IPS-15b (cell line): ENCODE measurements around the gene PTPRT.

Experiments used
- H3K27me3 ChIP-seq: one replicate; pipeline ENCODE4 v1.6.1; 2013; ENCODE audit warnings: low read length; ENCODE audit not compliant: control insufficient read depth, insufficient read depth
- H3K36me3 ChIP-seq: one replicate; pipeline ENCODE4 v1.6.1; 2013; ENCODE audit warnings: low read length; ENCODE audit not compliant: control insufficient read depth, insufficient read depth
- H3K4me1 ChIP-seq: one replicate; pipeline ENCODE4 v1.6.1; 2013; ENCODE audit warnings: mild to moderate bottlenecking, low read length; ENCODE audit not compliant: control insufficient read depth, insufficient read depth
- H3K4me3 ChIP-seq: one replicate; pipeline ENCODE4 v1.5.1; 2013; ENCODE audit warnings: low read depth, low read length
- H3K9ac ChIP-seq: one replicate; pipeline ENCODE4 v1.6.1; 2013; ENCODE audit warnings: low read depth, mild to moderate bottlenecking, low read length
- H3K9me3 ChIP-seq: one replicate; pipeline ENCODE4 v1.6.1; 2013; ENCODE audit warnings: mild to moderate bottlenecking, low read length; ENCODE audit not compliant: control insufficient read depth, insufficient read depth

PTPRT gene

GRCh38 chr20:43155366-43156100 lies 34.2 kb downstream of the PTPRT start:
- no peak overlapping the region for H3K9ac ChIP-seq
- no peaks in the 10 kb centered on the region for H3K27me3 ChIP-seq
- no peaks in the 10 kb centered on the region for H3K36me3 ChIP-seq
- no peaks in the 10 kb centered on the region for H3K4me1 ChIP-seq
- H3K4me3 ChIP-seq, result no peak overlapping the region
- no peaks in the 10 kb centered on the region for H3K9me3 ChIP-seq

- Histone ChIP-seq H3K9ac (no peak overlapping the region), H3K9me3 (no peaks in the 10 kb centered on the region)
Measured at GRCh38 chr20:43151901-43152300, 37.8 kb downstream of the PTPRT start.

GRCh38 chr20:43151256-43151655 lies 38.5 kb downstream of the PTPRT start:
- Histone ChIP-seq H3K9me3 (no peaks in the 10 kb centered on the region), H3K27me3 (no peaks in the 10 kb centered on the region), H3K4me3 (no peak overlapping the region), H3K4me1 (no peaks in the 10 kb centered on the region), H3K36me3 (no peaks in the 10 kb centered on the region), H3K9ac (no peak overlapping the region)

More at GRCh38 chr20:43151901-43152300, 37.8 kb downstream of the PTPRT start:
- Histone ChIP-seq H3K4me1 (no peaks in the 10 kb centered on the region), H3K4me3 (no peak overlapping the region), H3K27me3 (no peaks in the 10 kb centered on the region), H3K36me3 (no peaks in the 10 kb centered on the region)

- no peaks in the 10 kb centered on the region for H3K9me3 ChIP-seq
- H3K4me3 ChIP-seq, result no peak overlapping the region
- H3K27me3 ChIP-seq, result no peaks in the 10 kb centered on the region
- H3K9ac ChIP-seq, result no peak overlapping the region
- H3K36me3 ChIP-seq, result no peaks in the 10 kb centered on the region
- no peaks in the 10 kb centered on the region for H3K4me1 ChIP-seq
Measured at GRCh38 chr20:43140726-43141125, 49.0 kb downstream of the PTPRT start.

- Histone ChIP-seq H3K4me3 (no peak overlapping the region), H3K9ac (no peak overlapping the region), H3K9me3 (no peaks in the 10 kb centered on the region), H3K36me3 (no peaks in the 10 kb centered on the region), H3K4me1 (no peaks in the 10 kb centered on the region), H3K27me3 (no peaks in the 10 kb centered on the region)
Measured at GRCh38 chr20:43138061-43138770, 51.5 kb downstream of the PTPRT start.

GRCh38 chr20:43137160-43137559 lies 52.5 kb downstream of the PTPRT start:
- Histone ChIP-seq H3K36me3 (no peaks in the 10 kb centered on the region), H3K4me1 (no peaks in the 10 kb centered on the region), H3K9ac (no peak overlapping the region), H3K27me3 (no peaks in the 10 kb centered on the region), H3K9me3 (no peaks in the 10 kb centered on the region), H3K4me3 (no peak overlapping the region)

GRCh38 chr20:43124241-43124640 lies 65.5 kb downstream of the PTPRT start:
- Histone ChIP-seq H3K36me3 (no peaks in the 10 kb centered on the region), H3K4me1 (no peaks in the 10 kb centered on the region), H3K27me3 (no peaks in the 10 kb centered on the region), H3K4me3 (no peak overlapping the region), H3K9ac (no peak overlapping the region), H3K9me3 (no peaks in the 10 kb centered on the region)

- Histone ChIP-seq H3K36me3 (no peaks in the 10 kb centered on the region), H3K4me1 (no peaks in the 10 kb centered on the region), H3K27me3 (no peaks in the 10 kb centered on the region), H3K9me3 (no peaks in the 10 kb centered on the region), H3K4me3 (no peak overlapping the region), H3K9ac (no peak overlapping the region)
Measured at GRCh38 chr20:43123180-43123579, 66.5 kb downstream of the PTPRT start.

GRCh38 chr20:43119720-43120119 lies 70.0 kb downstream of the PTPRT start:
- H3K4me3 ChIP-seq, result no peak overlapping the region
- H3K27me3 ChIP-seq, result no peaks in the 10 kb centered on the region
- no peak overlapping the region for H3K9ac ChIP-seq
- no peaks in the 10 kb centered on the region for H3K36me3 ChIP-seq
- H3K9me3 ChIP-seq, result no peaks in the 10 kb centered on the region
- H3K4me1 ChIP-seq, result no peaks in the 10 kb centered on the region

- H3K36me3 ChIP-seq, result no peaks in the 10 kb centered on the region
- H3K9me3 ChIP-seq, result no peaks in the 10 kb centered on the region
- no peak overlapping the region for H3K9ac ChIP-seq
- H3K27me3 ChIP-seq, result no peaks in the 10 kb centered on the region
- H3K4me3 ChIP-seq, result no peak overlapping the region
- H3K4me1 ChIP-seq, result no peaks in the 10 kb centered on the region
Measured at GRCh38 chr20:43102394-43102793, 87.3 kb downstream of the PTPRT start.

- peaks cover 6% of the 10 kb centered on the region for H3K4me1 ChIP-seq
- H3K9me3 ChIP-seq, result no peaks in the 10 kb centered on the region
- H3K36me3 ChIP-seq, result no peaks in the 10 kb centered on the region
- no peaks in the 10 kb centered on the region for H3K27me3 ChIP-seq
- H3K9ac ChIP-seq, result no peak overlapping the region
- no peak overlapping the region for H3K4me3 ChIP-seq
Measured at GRCh38 chr20:43096931-43097260, 92.8 kb downstream of the PTPRT start.
